T47D (cell line): ENCODE data around the gene SLIT3.

ENCODE experiments used
- DNase-seq, 2 experiments: peaks; one replicate each; pipeline versions ENCODE4 v3.0.0 to v3.0.0-alpha.2; 2011 to 2012; ENCODE audit warnings: low read depth in 1 of 2, low spot score in 1 of 2
- JUND ChIP-seq: IDR thresholded peaks from 2 replicates; pipeline ENCODE4 v1.6.1; 2012; ENCODE audit warnings: low read depth
- in situ Hi-C: cut with HindIII; loops from 2 replicates; pipeline ENCODE4 v1.10.0; 2016; ENCODE audit warnings: low sequenced_read_pairs, low pct_unique_long_range_greater_than_20kb

The SLIT3 gene

GRCh38 chr5:168663276-168664004, 637.5 kb downstream of the SLIT3 start:
- in situ Hi-C loops: no loop called here
- DNase-seq: no peak
- TF ChIP-seq JUND: no peak

GRCh38 chr5:168661593-168662485, 639.1 kb downstream of the SLIT3 start:
- DNase-seq: no peak
- in situ Hi-C loops: no loop called here
- TF ChIP-seq JUND: no peak

DNA sequence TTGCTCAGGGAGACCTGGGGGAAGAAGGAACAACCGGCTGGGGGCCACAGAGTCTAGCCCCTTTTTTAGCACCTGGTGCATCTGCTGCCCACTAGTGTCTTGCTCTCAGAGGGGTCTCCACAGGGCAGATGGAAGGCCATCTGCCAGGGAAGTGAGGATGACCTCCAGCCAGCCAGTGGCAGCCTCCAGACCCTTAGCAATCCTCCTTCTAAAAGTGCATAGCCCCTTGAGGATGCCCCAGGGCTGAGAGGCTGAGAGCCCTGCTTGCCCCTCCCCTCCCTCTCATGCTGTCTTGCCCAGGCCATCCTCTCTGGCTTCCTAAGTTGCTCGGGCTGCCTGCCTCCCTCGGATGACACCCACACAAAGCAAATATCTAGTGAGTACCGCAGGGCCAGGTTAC, 640.2 kb downstream of the SLIT3 start:
- in situ Hi-C loops: no loop called here
- TF ChIP-seq JUND: no peak
- DNase-seq: no peak

DNA sequence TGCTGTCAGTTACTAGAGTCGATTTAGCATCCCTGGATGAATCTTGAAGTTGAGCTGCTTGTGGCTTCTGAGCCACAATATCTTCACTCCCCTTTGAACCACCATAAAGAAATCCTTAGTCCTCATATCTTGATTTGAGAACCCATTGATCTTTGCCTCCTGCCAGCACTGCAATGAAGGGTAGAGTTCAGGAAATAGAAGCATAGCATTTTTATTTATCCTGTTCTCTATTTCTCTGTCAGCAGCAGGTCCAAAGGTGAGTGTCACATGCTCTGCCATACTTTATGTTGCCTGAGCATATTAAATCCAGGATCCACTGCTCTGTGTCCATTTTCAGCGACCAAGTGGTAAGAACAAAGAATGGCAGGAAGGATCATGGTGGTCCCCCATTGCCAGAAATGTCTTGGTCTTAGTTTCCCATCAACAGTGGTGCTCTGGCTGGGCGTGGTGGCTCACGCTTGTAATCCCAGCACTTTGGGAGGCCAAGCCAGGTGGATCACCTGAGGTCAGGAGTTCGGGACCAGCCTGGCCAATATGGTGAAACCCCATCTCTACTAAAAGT, 641.6 kb downstream of the SLIT3 start:
- TF ChIP-seq JUND: no peak
- in situ Hi-C loops: no loop called here
- no peak for DNase-seq

- DNase-seq: no peak
- TF ChIP-seq JUND: no peak
Observed at GRCh38 chr5:168658394-168658793, 642.5 kb downstream of the SLIT3 start.

GRCh38 chr5:168656633-168657032, 644.3 kb downstream of the SLIT3 start:
- no peak for TF ChIP-seq JUND
- in situ Hi-C loops: no loop called here
- no peak for DNase-seq

More at GRCh38 chr5:168658394-168658793, 642.5 kb downstream of the SLIT3 start:
- in situ Hi-C loops: no loop called here

DNA sequence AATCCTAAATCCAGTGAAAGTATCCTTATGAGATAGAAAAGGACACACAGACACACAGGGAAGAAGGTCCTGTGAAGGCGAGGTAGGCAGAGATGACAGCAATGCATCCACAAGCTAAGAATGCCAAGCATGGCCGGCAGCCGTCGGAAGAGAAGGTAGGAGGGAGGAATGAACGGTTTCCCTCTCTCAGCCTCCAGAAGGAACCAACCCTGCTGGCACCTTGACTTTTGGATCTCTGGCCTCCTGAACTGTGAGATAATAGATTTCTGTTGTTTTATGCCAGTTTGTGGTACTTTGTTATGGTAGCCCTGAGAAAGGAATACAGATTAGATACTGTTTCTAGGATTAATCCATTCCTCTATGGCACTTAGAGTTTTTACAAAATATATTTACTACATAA, 645.6 kb downstream of the SLIT3 start:
- no peak for DNase-seq
- in situ Hi-C loops: no loop called here
- no peak for TF ChIP-seq JUND

DNA sequence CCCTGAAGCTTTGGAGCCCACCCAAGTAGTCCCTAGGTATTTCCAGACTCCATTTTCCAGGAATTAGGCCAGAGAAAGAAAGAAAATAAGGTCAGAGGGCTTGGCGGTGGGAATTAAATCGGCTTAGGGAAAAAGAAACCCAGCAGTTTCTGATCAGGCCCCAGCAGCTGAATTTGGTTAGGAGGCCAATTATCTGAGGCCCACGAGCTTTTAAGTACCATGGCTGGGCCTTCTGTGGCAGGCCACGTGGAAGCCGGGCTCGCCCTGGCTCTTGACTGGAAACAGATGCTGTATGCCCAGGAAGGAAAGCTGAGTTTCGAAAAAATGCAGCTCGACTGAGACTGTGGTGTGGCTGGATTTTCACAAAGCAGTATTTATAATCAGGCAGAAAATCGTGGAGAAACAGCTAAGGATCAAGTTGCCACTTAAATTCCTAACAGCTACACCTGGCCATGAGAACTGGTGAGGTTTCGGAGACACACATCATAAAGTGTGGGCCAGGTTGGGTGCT, 646.7 kb downstream of the SLIT3 start:
- in situ Hi-C loops: no loop called here
- TF ChIP-seq JUND: no peak
- no peak for DNase-seq

GRCh38 chr5:168653626-168654025, 647.3 kb downstream of the SLIT3 start:
- no peak for TF ChIP-seq JUND
- in situ Hi-C loops: no loop called here
- no peak for DNase-seq

- TF ChIP-seq JUND: no peak
- DNase-seq: peak in 1 of 2 experiments; percentile 26
- in situ Hi-C loops: no loop called here
Observed at GRCh38 chr5:168651648-168652047, 649.3 kb downstream of the SLIT3 start.

- TF ChIP-seq JUND: no peak
- in situ Hi-C loops: no loop called here
- DNase-seq: no peak
Observed at GRCh38 chr5:168649306-168649705, 651.6 kb downstream of the SLIT3 start.

- TF ChIP-seq JUND: no peak
- in situ Hi-C loops: no loop called here
- DNase-seq: no peak
Observed at GRCh38 chr5:168648576-168648975, 652.4 kb downstream of the SLIT3 start.

DNA sequence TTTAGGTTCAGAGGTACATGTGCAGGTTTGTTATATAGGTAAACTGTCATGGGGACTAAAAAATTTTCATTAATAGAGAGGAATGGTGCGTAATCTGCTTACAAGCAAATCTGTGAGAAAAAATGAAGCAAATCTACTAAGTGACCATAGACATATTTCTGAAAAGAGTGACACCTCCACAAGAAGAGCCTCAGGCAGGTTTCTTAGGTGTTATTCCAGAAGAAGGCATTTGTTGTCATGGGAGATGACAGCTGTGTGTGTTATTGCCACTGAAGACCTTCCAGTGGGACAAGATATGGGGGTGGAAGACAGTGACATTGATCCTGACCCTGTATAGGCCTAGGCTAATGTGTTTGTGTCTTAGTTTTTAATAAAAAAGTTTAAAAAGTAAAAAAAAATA, 652.9 kb downstream of the SLIT3 start:
- no peak for DNase-seq
- in situ Hi-C loops: no loop called here
- no peak for TF ChIP-seq JUND
